GM23338 (cell line): ENCODE data around the gene HARS2. TPM values are rescaled to one million over a fixed set of nuclear protein-coding genes. Genes with fewer than 3 reads are reported as not detected.
A peak's percentile ranks its signal among the peaks of the same experiment; 100 is the strongest.
"Not testable (repeated sequence)": the region's sequence is repeated elsewhere in the genome, so short reads cannot be mapped to it uniquely, and the experiment has no call there.

ENCODE experiments used
- ATAC-seq: fragments of 200-7000 bp; cut with Tn5 transposase; 3 replicates; pipeline ENCODE4 v1.9.1; 2020
- DNase-seq: peaks from one replicate; pipeline ENCODE4 v3.0.0-alpha.2; 2015; ENCODE audit warnings: low spot score
- H2AFZ ChIP-seq: fragments of 200-600 bp; sonication (generic); 2 replicates; pipeline ENCODE4 v1.8.0; 2016; ENCODE audit warnings: antibody characterized with exemption, mild to moderate bottlenecking, moderate library complexity
- H3F3A ChIP-seq: fragments of 200-600 bp; sonication (generic); replicated peaks from 2 replicates; pipeline ENCODE4 v1.8.0; 2017; ENCODE audit warnings: antibody characterized with exemption, mixed run types, low read depth
- H3K27ac ChIP-seq: fragments of 200-600 bp; sonication (generic); 2 replicates; pipeline ENCODE4 v1.6.1; 2016; ENCODE audit warnings: low read depth
- H3K27me3 ChIP-seq: fragments of 200-600 bp; sonication (generic); 2 replicates; pipeline ENCODE4 v1.8.0; 2016; ENCODE audit warnings: mild to moderate bottlenecking, mixed run types, moderate library complexity; ENCODE audit not compliant: insufficient read depth
- H3K36me3 ChIP-seq: fragments of 200-600 bp; sonication (generic); 2 replicates; pipeline ENCODE4 v1.8.0; 2016; ENCODE audit warnings: mild to moderate bottlenecking; ENCODE audit not compliant: insufficient read depth
- H3K4me1 ChIP-seq: fragments of 200-600 bp; sonication (generic); 2 replicates; pipeline ENCODE4 v1.8.0; 2016; ENCODE audit warnings: mild to moderate bottlenecking, moderate library complexity; ENCODE audit not compliant: insufficient read depth
- H3K4me2 ChIP-seq: fragments of 200-600 bp; sonication (generic); 2 replicates; pipeline ENCODE4 v1.7.1; 2017; ENCODE audit warnings: mixed run types
- H3K4me3 ChIP-seq: fragments of 200-600 bp; sonication (generic); 2 replicates; pipeline ENCODE4 v1.6.1; 2016; ENCODE audit warnings: mixed run types
- H3K79me2 ChIP-seq: fragments of 200-600 bp; sonication (generic); replicated peaks from 2 replicates; pipeline ENCODE4 v1.8.0; 2017; ENCODE audit warnings: mild to moderate bottlenecking; ENCODE audit not compliant: insufficient read depth
- H3K9me2 ChIP-seq: fragments of 200-600 bp; sonication (generic); 2 replicates; pipeline ENCODE4 v1.8.0; 2017; ENCODE audit not compliant: insufficient read depth
- H4K20me1 ChIP-seq: fragments of 200-600 bp; sonication (generic); replicated peaks from 2 replicates; pipeline ENCODE4 v1.8.0; 2017; ENCODE audit warnings: mild to moderate bottlenecking; ENCODE audit not compliant: insufficient read depth
- H3K27ac Mint-ChIP-seq: 2 replicates; pipeline ENCODE4 v1.8.0; 2020; ENCODE audit warnings: inconsistent platforms, mild to moderate bottlenecking, moderate library complexity, mixed read lengths
- H3K27me3 Mint-ChIP-seq: 3 replicates; pipeline ENCODE4 v1.8.0; 2022; ENCODE audit warnings: low read depth, mild to moderate bottlenecking, moderate library complexity, mixed read lengths, inconsistent platforms; ENCODE audit not compliant: insufficient read depth, poor library complexity
- H3K36me3 Mint-ChIP-seq: 3 replicates; pipeline ENCODE4 v1.8.0; 2021; ENCODE audit warnings: low read depth, mild to moderate bottlenecking, inconsistent platforms, moderate library complexity, mixed read lengths
- H3K4me1 Mint-ChIP-seq: 3 replicates; pipeline ENCODE4 v1.8.0; 2020; ENCODE audit warnings: mild to moderate bottlenecking, inconsistent platforms, mixed read lengths
- H3K4me3 Mint-ChIP-seq: 3 replicates; pipeline ENCODE4 v1.8.0; 2021; ENCODE audit warnings: moderate library complexity, mild to moderate bottlenecking, inconsistent platforms, mixed read lengths
- H3K9me3 Mint-ChIP-seq: 3 replicates; pipeline ENCODE4 v1.8.0; 2020; ENCODE audit warnings: moderate library complexity, mild to moderate bottlenecking, inconsistent platforms, mixed read lengths
- CREB1 ChIP-seq: fragments of 250-450 bp; sonication (Bioruptor Pico); IDR thresholded peaks from 2 replicates; pipeline ENCODE4 v1.5.0; 2020; ENCODE audit warnings: low read depth, mild to moderate bottlenecking, moderate library complexity
- JUNB ChIP-seq: IDR thresholded peaks from one replicate; pipeline ENCODE4 v1.6.1; 2016; ENCODE audit warnings: antibody characterized with exemption; ENCODE audit not compliant: unreplicated experiment
- NANOG ChIP-seq: IDR thresholded peaks from 2 replicates; pipeline ENCODE4 v1.6.1; 2016; ENCODE audit warnings: antibody characterized with exemption, borderline replicate concordance
- POLR2AphosphoS5 ChIP-seq: IDR thresholded peaks from 2 replicates; pipeline ENCODE4 v1.6.1; 2016; ENCODE audit warnings: antibody characterized with exemption, low read depth
- ZNF114 ChIP-seq: fragments of 250-450 bp; sonication (Bioruptor Pico); IDR thresholded peaks from 2 replicates; pipeline ENCODE4 v1.5.0; 2020; ENCODE audit warnings: mild to moderate bottlenecking, moderate library complexity
- ZNF331 ChIP-seq: fragments of 250-450 bp; sonication (Bioruptor Pico); IDR thresholded peaks from 2 replicates; pipeline ENCODE4 v1.5.0; 2020; ENCODE audit warnings: low read depth, mild to moderate bottlenecking, moderate library complexity
- polyA plus RNA-seq: library from polyadenylated mRNA; unstranded; fragments of >200 nt; fragmentation: Nextera tagmentation; extraction: Ambion mirVana; gene quantifications from 2 replicates; pipeline ENCODE4 v1.2.1, GENCODE V29; 2016
- total RNA-seq: library from RNA; depleted of rRNA; stranded (reverse); fragments of >200 nt; shearing (Covaris generic); gene quantifications from 2 replicates; pipeline ENCODE4 v1.2.3, GENCODE V29; 2014
- TF ChIP-seq, protein P1 (sequence below): IDR thresholded peaks from 2 replicates; pipeline ENCODE4 v1.6.1; 2016; ENCODE audit warnings: antibody characterized with exemption
- TF ChIP-seq, protein P2 (sequence below): fragments of 250-450 bp; sonication (Bioruptor Pico); IDR thresholded peaks from 2 replicates; pipeline ENCODE4 v1.5.0; 2020; ENCODE audit warnings: mild to moderate bottlenecking, moderate library complexity

The HARS2 gene
- total and polyA plus RNA-seq, 2 experiments from 2014 or later = 14.4 to 21.6 TPM

DNA sequence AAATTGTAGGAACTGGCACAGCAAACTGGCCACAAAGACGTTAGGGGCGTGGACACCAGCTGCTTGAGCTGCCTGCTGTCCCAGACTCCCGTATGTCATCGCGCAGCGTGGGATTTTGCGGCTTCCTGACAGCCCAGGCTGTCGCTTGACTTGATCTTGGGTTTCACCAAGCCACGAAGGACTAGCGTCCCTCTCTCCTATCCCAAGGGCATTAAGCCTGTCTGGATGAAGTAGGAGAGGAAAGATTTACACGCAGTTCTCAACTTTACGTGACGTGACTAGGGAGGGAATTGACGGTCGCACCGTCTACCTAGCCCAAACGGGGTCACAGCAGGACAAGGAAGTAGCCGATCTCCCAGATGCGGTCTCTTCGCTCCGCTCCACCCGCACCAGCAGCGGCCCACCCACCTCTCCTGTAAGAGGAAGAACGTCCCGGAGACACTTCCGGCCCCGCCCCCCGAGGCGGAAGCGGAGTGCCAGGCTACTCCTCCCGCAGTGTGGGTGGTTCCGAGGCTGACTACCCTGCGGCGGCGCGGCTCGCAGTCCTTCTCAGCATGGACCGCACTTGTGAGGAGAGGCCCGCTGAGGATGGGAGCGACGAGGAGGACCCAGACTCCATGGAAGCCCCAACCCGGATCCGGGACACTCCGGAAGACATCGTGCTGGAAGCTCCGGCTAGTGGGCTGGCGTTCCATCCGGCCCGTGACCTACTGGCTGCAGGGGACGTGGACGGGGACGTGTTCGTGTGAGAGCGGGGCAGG is 26.7 kb upstream of the HARS2 start, which contains the start of gene WDR55 (continued):
- TF ChIP-seq ZNF331 (CRISPR knock-in tag) = no peak
- TF ChIP-seq JUNB = no peak
- no peak for TF ChIP-seq ZNF114 (CRISPR knock-in tag)
- TF ChIP-seq CREB1 (CRISPR knock-in tag) = peak; percentile 69; the same call in 1 of the 2 replicates

DNA sequence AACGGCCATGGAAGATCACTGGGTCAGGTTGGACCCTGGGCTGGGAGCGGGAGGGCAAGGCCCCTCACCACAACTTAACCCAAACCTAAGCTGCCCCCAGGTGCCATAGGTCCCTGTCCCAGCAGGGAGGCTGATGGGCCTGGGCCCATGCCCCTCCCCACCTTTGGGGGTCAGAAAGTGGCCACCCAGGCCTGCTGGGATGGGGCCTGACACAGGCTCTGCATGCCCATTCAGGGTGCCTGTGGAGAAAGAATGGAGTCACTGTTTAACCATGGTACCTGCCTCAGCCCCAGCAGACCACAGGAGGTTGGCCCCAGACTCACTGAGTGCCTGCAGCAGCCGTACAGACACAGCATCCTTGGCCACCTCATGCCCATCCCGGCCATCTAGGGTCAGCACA is 20.2 kb upstream of the HARS2 start:
- not testable (repeated sequence) for H3K4me2 ChIP-seq, H2AFZ ChIP-seq, H3K27me3 ChIP-seq, H3K27ac ChIP-seq, ATAC-seq, H3K9me3 Mint-ChIP-seq, H3K27ac Mint-ChIP-seq, H3K4me3 ChIP-seq, H3K4me1 ChIP-seq, H3K4me3 Mint-ChIP-seq, H4K20me1 ChIP-seq, DNase-seq, H3K9me2 ChIP-seq
- peaks cover 11% of the 10 kb centered on the region for H3K27me3 Mint-ChIP-seq
- Histone ChIP-seq H3K79me2 (peaks cover 13% of the 10 kb centered on the region), H3F3A (peaks cover 14% of the 10 kb centered on the region; the same call in 1 of the 2 replicates), H3K36me3 (peaks cover 14% of the 10 kb centered on the region; the same call in 1 of the 2 replicates)
- peaks cover 13% of the 10 kb centered on the region for H3K4me1 Mint-ChIP-seq
- peaks cover 74% of the 10 kb centered on the region for H3K36me3 Mint-ChIP-seq

DNA sequence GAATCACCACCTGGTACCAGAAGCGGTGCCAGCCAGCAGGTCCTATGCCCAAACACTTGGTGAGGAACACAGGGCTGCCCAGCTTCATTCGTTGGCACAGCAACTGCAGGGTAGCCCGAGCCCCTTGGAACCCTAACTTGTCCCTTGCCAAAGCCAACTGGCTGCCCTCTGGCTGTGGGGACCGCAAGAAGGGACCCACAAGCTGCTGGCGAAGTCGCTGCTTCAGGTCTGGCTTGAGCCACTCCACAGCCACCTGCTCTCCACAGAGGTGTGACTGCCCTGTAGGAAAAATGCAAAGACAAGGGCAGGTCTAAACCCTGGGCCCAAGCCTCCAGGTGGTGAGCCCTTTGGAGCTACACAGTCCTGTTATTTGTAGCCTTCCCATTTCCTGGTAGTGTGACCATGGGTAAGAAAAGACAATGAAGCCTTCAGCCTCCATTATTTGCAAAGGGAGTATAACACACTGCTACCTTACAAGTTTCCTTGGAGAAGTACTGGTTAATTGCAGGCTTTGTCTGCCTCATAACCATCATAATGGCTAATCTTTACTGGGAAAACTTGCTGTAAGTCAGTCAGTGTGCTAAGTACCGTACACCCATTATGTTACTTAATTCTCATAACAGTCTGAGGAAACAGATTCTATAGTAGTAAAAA is 19.7 kb upstream of the HARS2 start:
- no peak for TF ChIP-seq ZNF114 (CRISPR knock-in tag)
- TF ChIP-seq NANOG = peak; percentile 41; the same call in 1 of the 2 replicates
- peak; percentile 4; the same call in 1 of the 2 replicates for TF ChIP-seq POLR2AphosphoS5
- TF ChIP-seq, protein P1, sequence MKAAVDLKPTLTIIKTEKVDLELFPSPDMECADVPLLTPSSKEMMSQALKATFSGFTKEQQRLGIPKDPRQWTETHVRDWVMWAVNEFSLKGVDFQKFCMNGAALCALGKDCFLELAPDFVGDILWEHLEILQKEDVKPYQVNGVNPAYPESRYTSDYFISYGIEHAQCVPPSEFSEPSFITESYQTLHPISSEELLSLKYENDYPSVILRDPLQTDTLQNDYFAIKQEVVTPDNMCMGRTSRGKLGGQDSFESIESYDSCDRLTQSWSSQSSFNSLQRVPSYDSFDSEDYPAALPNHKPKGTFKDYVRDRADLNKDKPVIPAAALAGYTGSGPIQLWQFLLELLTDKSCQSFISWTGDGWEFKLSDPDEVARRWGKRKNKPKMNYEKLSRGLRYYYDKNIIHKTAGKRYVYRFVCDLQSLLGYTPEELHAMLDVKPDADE = no peak
- no peak for TF ChIP-seq CREB1 (CRISPR knock-in tag)
- TF ChIP-seq, protein P2, sequence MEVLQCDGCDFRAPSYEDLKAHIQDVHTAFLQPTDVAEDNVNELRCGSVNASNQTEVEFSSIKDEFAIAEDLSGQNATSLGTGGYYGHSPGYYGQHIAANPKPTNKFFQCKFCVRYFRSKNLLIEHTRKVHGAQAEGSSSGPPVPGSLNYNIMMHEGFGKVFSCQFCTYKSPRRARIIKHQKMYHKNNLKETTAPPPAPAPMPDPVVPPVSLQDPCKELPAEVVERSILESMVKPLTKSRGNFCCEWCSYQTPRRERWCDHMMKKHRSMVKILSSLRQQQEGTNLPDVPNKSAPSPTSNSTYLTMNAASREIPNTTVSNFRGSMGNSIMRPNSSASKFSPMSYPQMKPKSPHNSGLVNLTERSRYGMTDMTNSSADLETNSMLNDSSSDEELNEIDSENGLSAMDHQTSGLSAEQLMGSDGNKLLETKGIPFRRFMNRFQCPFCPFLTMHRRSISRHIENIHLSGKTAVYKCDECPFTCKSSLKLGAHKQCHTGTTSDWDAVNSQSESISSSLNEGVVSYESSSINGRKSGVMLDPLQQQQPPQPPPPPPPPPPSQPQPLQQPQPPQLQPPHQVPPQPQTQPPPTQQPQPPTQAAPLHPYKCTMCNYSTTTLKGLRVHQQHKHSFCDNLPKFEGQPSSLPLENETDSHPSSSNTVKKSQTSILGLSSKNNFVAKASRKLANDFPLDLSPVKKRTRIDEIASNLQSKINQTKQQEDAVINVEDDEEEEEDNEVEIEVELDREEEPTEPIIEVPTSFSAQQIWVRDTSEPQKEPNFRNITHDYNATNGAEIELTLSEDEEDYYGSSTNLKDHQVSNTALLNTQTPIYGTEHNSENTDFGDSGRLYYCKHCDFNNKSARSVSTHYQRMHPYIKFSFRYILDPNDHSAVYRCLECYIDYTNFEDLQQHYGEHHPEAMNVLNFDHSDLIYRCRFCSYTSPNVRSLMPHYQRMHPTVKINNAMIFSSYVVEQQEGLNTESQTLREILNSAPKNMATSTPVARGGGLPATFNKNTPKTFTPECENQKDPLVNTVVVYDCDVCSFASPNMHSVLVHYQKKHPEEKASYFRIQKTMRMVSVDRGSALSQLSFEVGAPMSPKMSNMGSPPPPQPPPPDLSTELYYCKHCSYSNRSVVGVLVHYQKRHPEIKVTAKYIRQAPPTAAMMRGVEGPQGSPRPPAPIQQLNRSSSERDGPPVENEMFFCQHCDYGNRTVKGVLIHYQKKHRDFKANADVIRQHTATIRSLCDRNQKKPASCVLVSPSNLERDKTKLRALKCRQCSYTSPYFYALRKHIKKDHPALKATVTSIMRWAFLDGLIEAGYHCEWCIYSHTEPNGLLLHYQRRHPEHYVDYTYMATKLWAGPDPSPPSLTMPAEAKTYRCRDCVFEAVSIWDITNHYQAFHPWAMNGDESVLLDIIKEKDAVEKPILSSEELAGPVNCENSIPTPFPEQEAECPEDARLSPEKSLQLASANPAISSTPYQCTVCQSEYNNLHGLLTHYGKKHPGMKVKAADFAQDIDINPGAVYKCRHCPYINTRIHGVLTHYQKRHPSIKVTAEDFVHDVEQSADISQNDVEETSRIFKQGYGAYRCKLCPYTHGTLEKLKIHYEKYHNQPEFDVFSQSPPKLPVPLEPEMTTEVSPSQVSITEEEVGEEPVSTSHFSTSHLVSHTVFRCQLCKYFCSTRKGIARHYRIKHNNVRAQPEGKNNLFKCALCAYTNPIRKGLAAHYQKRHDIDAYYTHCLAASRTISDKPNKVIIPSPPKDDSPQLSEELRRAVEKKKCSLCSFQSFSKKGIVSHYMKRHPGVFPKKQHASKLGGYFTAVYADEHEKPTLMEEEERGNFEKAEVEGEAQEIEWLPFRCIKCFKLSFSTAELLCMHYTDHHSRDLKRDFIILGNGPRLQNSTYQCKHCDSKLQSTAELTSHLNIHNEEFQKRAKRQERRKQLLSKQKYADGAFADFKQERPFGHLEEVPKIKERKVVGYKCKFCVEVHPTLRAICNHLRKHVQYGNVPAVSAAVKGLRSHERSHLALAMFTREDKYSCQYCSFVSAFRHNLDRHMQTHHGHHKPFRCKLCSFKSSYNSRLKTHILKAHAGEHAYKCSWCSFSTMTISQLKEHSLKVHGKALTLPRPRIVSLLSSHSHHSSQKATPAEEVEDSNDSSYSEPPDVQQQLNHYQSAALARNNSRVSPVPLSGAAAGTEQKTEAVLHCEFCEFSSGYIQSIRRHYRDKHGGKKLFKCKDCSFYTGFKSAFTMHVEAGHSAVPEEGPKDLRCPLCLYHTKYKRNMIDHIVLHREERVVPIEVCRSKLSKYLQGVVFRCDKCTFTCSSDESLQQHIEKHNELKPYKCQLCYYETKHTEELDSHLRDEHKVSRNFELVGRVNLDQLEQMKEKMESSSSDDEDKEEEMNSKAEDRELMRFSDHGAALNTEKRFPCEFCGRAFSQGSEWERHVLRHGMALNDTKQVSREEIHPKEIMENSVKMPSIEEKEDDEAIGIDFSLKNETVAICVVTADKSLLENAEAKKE (CRISPR knock-in tag) = no peak
- no peaks in the 10 kb centered on the region for H3K9me2 ChIP-seq
- DNase-seq (peak; percentile 31), ATAC-seq (peak; percentile 3; the same call in 2 of the 3 replicates)
- no peak overlapping the region for H2AFZ ChIP-seq
- peaks cover 6% of the 10 kb centered on the region for H3K4me1 ChIP-seq
- peak overlapping the region; percentile 57 for H3K4me3 ChIP-seq
- H3K79me2 ChIP-seq = peaks cover 7% of the 10 kb centered on the region
- H3K4me1 Mint-ChIP-seq = peaks cover 9% of the 10 kb centered on the region
- no peaks in the 10 kb centered on the region for H3K27me3 ChIP-seq
- H3K27ac ChIP-seq = no peak overlapping the region
- H3K27me3 Mint-ChIP-seq = peaks cover 9% of the 10 kb centered on the region
- H3F3A ChIP-seq = peaks cover 14% of the 10 kb centered on the region; the same call in 1 of the 2 replicates
- no peaks in the 10 kb centered on the region for H3K9me3 Mint-ChIP-seq
- H3K27ac Mint-ChIP-seq = no peak overlapping the region
- no peaks in the 10 kb centered on the region for H4K20me1 ChIP-seq
- peaks cover 14% of the 10 kb centered on the region; the same call in 1 of the 2 replicates for H3K36me3 ChIP-seq
- H3K4me3 Mint-ChIP-seq = peak overlapping the region; percentile 47
- H3K4me2 ChIP-seq = peak overlapping the region; percentile 71
- peaks cover 76% of the 10 kb centered on the region for H3K36me3 Mint-ChIP-seq
